Neural progenitor cell (in vitro differentiated cells): ENCODE measurements around the gene NEDD4.

Source experiments
- EZH2 ChIP-seq: fragments of 200-600 bp; sonication (generic); IDR thresholded peaks from 2 replicates; pipeline ENCODE4 v1.6.1; 2017; ENCODE audit warnings: antibody characterized with exemption, mild to moderate bottlenecking, moderate library complexity
- TF ChIP-seq, protein P1 (sequence below): fragments of 200-600 bp; sonication (generic); IDR thresholded peaks from 2 replicates; pipeline ENCODE4 v1.5.1; 2017; ENCODE audit warnings: antibody characterized with exemption, mild to moderate bottlenecking

DNA sequence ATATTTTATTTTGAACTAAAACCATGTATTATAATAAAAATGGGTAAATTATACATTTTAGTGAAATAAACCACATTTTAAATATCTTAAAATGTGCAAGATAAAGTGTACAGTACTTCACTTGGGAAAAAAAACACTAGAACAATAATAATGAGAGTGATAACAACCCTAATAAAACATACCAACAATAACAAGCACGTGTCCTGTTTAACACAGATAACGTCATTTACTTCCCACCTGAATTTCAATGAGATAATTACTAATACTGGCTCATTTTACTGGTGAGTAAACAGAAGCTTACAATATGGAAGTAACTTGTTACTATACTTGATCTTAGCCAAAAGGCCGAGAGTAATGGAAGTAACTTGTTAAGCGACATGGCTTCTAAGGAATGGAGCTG, 140.3 kb downstream of the NEDD4 start:
- TF ChIP-seq, protein P1, sequence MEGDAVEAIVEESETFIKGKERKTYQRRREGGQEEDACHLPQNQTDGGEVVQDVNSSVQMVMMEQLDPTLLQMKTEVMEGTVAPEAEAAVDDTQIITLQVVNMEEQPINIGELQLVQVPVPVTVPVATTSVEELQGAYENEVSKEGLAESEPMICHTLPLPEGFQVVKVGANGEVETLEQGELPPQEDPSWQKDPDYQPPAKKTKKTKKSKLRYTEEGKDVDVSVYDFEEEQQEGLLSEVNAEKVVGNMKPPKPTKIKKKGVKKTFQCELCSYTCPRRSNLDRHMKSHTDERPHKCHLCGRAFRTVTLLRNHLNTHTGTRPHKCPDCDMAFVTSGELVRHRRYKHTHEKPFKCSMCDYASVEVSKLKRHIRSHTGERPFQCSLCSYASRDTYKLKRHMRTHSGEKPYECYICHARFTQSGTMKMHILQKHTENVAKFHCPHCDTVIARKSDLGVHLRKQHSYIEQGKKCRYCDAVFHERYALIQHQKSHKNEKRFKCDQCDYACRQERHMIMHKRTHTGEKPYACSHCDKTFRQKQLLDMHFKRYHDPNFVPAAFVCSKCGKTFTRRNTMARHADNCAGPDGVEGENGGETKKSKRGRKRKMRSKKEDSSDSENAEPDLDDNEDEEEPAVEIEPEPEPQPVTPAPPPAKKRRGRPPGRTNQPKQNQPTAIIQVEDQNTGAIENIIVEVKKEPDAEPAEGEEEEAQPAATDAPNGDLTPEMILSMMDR: no peak
- TF ChIP-seq EZH2: no peak
